Stimulated activated CD8-positive, alpha-beta memory T cell treated with anti-CD3 and anti-CD28 coated beads, Interleukin-7, amount 100 ng/mL, for 4 hours (primary cell): ENCODE measurements around the gene ICAM5.
"Not testable (repeated sequence)": the region's sequence is repeated elsewhere in the genome, so short reads cannot be mapped to it uniquely, and the experiment has no call there.

Experiments
- DNase-seq, 2 donors: peaks; one replicate each; pipeline ENCODE4 v3.0.0-alpha.2; 2020; ENCODE audit warnings: low read depth in 2 of 2

ICAM5 gene

GRCh38 chr19:10320602-10321416 lies 31.1 kb downstream of the ICAM5 start:
- DNase-seq: no peak

GRCh38 chr19:10321417-10321797 lies 31.7 kb downstream of the ICAM5 start:
- no peak for DNase-seq

- no peak for DNase-seq
These were observed 32.4 kb downstream of the ICAM5 start for GRCh38 chr19:10321874-10322835.

- no peak for DNase-seq
These were observed 36.0 kb downstream of the ICAM5 start for GRCh38 chr19:10325732-10326131.

GRCh38 chr19:10327793-10328192 lies 38.0 kb downstream of the ICAM5 start:
- DNase-seq: no peak

GRCh38 chr19:10328558-10329429 lies 39.0 kb downstream of the ICAM5 start:
- DNase-seq: no peak

GRCh38 chr19:10329555-10329954 lies 39.8 kb downstream of the ICAM5 start:
- DNase-seq: no peak

- no peak for DNase-seq
These were observed 42.6 kb downstream of the ICAM5 start for GRCh38 chr19:10332158-10332964.

GRCh38 chr19:10332965-10333757 lies 43.4 kb downstream of the ICAM5 start, which contains the start of gene RAVER1:
Gene RAVER1 (minus strand): TSS chr19:10333529. CDS start chr19:10333507, 22 bp downstream.
- DNase-seq: peak; percentile 95 to 99

GRCh38 chr19:10333758-10334587 lies 44.2 kb downstream of the ICAM5 start:
- DNase-seq: no peak

GRCh38 chr19:10334588-10335351 lies 45.0 kb downstream of the ICAM5 start:
- DNase-seq: no peak

- no peak for DNase-seq
These were observed 45.7 kb downstream of the ICAM5 start for GRCh38 chr19:10335352-10335985.

- DNase-seq: not testable (repeated sequence)
These were observed 47.0 kb downstream of the ICAM5 start for GRCh38 chr19:10336725-10337124.

GRCh38 chr19:10338940-10339339 lies 49.2 kb downstream of the ICAM5 start:
- DNase-seq: no peak

GRCh38 chr19:10339380-10339960 lies 49.7 kb downstream of the ICAM5 start, which contains the start of gene ICAM3:
Gene ICAM3 (minus strand): TSS chr19:10339624. CDS start chr19:10339614, 10 bp downstream.
- peak; percentile 39 to 57 for DNase-seq

GRCh38 chr19:10339977-10340376 lies 50.2 kb downstream of the ICAM5 start:
- no peak for DNase-seq

- no peak for DNase-seq
These were observed 53.7 kb downstream of the ICAM5 start for GRCh38 chr19:10343495-10343894.
